SK-N-MC (cell line): ENCODE measurements around the gene ATXN1.

Experiments used
- EZH2 ChIP-seq: fragments of 200-600 bp; sonication (generic); IDR thresholded peaks from one replicate; pipeline ENCODE4 v1.6.1; 2017; ENCODE audit warnings: antibody characterized with exemption
- FOXP2 ChIP-seq: optimal IDR thresholded peaks from 2 replicates; pipeline ENCODE3; 2011; ENCODE audit warnings: mild to moderate bottlenecking, moderate library complexity; ENCODE audit not compliant: insufficient read depth; ENCODE audit errors: extremely low read length, control extremely low read depth
- POLR2AphosphoS5 ChIP-seq: IDR thresholded peaks from 2 replicates; pipeline ENCODE4 v1.6.1; 2012; ENCODE audit warnings: mild to moderate bottlenecking, low read depth, low read length, borderline replicate concordance

GRCh38 chr6:16759646-16760515, 1.4 kb downstream of the ATXN1 start:
- TF ChIP-seq EZH2 (no peak), POLR2AphosphoS5 (no peak), FOXP2 (no peak)
